H1 (cell line): ENCODE measurements around the gene ITGB8. TPM values are rescaled to one million over a fixed set of nuclear protein-coding genes. Genes with fewer than 3 reads are reported as not detected.

Experiments
- CTCF ChIA-PET: fragments of 300-600 bp; sonication (Branson Sonifier 250); formaldehyde crosslinking; loops from one replicate; lab custom pipeline; 2021; ENCODE audit not compliant: partially characterized antibody; lab: Charles Lee
- POLR2A ChIA-PET: fragments of 300-600 bp; sonication (Branson Sonifier 250); formaldehyde crosslinking; loops from one replicate; lab custom pipeline; 2021; ENCODE audit warnings: inconsistent platforms; ENCODE audit not compliant: partially characterized antibody; lab: Charles Lee
- DNase-seq, 2 experiments: peaks; one replicate each; pipeline versions ENCODE4 v3.0.0 to v3.0.0-alpha.2; 2010 to 2022; ENCODE audit warnings: low spot score in 2 of 2, low read depth in 1 of 2, mixed read lengths in 1 of 2
- FAIRE-seq: peaks from 2 replicates; lab custom pipeline; 2011; peaks lifted over from hg19 to GRCh38; lab: Jason Lieb, UNC
- H2AFZ ChIP-seq: 2 replicates; pipeline ENCODE4 v1.8.1; 2012; ENCODE audit warnings: low read length, inconsistent platforms
- H2AK5ac ChIP-seq: 2 replicates; pipeline ENCODE4 v1.6.1; 2013; ENCODE audit warnings: low read depth, low read length
- H2BK120ac ChIP-seq: replicated peaks from 2 replicates; pipeline ENCODE3; 2013; ENCODE audit warnings: low read depth, low read length, inconsistent platforms
- H2BK12ac ChIP-seq: 2 replicates; pipeline ENCODE4 v1.6.1; 2013; ENCODE audit warnings: low read depth, low read length
- H2BK15ac ChIP-seq: 2 replicates; pipeline ENCODE4 v1.6.1; 2013; ENCODE audit warnings: low read length
- H2BK20ac ChIP-seq: 2 replicates; pipeline ENCODE4 v1.6.1; 2013; ENCODE audit warnings: low read length
- H2BK5ac ChIP-seq: 2 replicates; pipeline ENCODE4 v1.6.1; 2013; ENCODE audit warnings: low read depth, low read length
- H3K14ac ChIP-seq: 2 replicates; pipeline ENCODE4 v1.6.1; 2013; ENCODE audit warnings: inconsistent platforms; ENCODE audit not compliant: insufficient read length
- H3K18ac ChIP-seq: 2 replicates; pipeline ENCODE4 v1.6.1; 2013; ENCODE audit warnings: low read length; ENCODE audit errors: extremely low read depth
- H3K23ac ChIP-seq: 2 replicates; pipeline ENCODE4 v1.6.1; 2013; ENCODE audit warnings: inconsistent platforms; ENCODE audit not compliant: insufficient read length
- H3K23me2 ChIP-seq: 2 replicates; pipeline ENCODE4 v1.6.1; 2013; ENCODE audit warnings: low read depth, low read length
- H3K27ac ChIP-seq: 2 replicates; pipeline ENCODE4 v1.6.1; 2011; ENCODE audit warnings: low read depth, low read length, inconsistent platforms
- H3K27me3 ChIP-seq, 4 experiments: replicated peaks in 1 of 4; 1 replicate in 1 of 4; 2 replicates in 3 of 4; pipeline versions ENCODE4 v1.6.1 to v1.8.1; 2011 to 2013; ENCODE audit warnings: low read length in 3 of 4, mild to moderate bottlenecking in 3 of 4, inconsistent platforms in 2 of 4, mixed read lengths in 2 of 4, moderate library complexity in 1 of 4; ENCODE audit not compliant: control insufficient read depth in 3 of 4, insufficient read depth in 3 of 4; ENCODE audit errors: extremely low read depth in 1 of 4
- H3K36me3 ChIP-seq, 4 experiments: 2 replicates each; pipeline versions ENCODE4 v1.6.1 to v1.8.1; 2011 to 2013; ENCODE audit warnings: mild to moderate bottlenecking in 4 of 4, low read length in 3 of 4, moderate library complexity in 2 of 4, control low read depth in 1 of 4, inconsistent platforms in 1 of 4; ENCODE audit not compliant: insufficient read depth in 4 of 4, control insufficient read depth in 2 of 4
- H3K4ac ChIP-seq: replicated peaks from 2 replicates; pipeline ENCODE3; 2013; ENCODE audit warnings: low read length, low read depth, mixed read lengths, inconsistent platforms; ENCODE audit not compliant: insufficient read length
- H3K4me1 ChIP-seq, 4 experiments: replicated peaks in 1 of 4; 1 replicate in 1 of 4; 2 replicates in 3 of 4; pipeline versions ENCODE4 v1.6.1 to v1.8.1; 2011 to 2013; ENCODE audit warnings: low read length in 3 of 4, inconsistent platforms in 2 of 4, mixed read lengths in 1 of 4; ENCODE audit not compliant: insufficient read depth in 4 of 4, control insufficient read depth in 3 of 4
- H3K4me2 ChIP-seq, 2 experiments: 2 replicates each; pipeline versions ENCODE4 v1.6.1 to v1.8.1; 2011 to 2013; ENCODE audit warnings: low read depth in 2 of 2, low read length in 2 of 2, control low read depth in 1 of 2, inconsistent platforms in 1 of 2, mild to moderate bottlenecking in 1 of 2; ENCODE audit not compliant: insufficient read depth in 1 of 2
- H3K4me3 ChIP-seq, 4 experiments: fragments of 200-600, 300-600 bp in 1 of 4; sonication (generic), shearing (Covaris generic), sonication (Bioruptor Twin) in 1 of 4; 2 replicates each; pipeline versions ENCODE4 v1.5.1 to v1.8.1; 2011 to 2016; ENCODE audit warnings: low read length in 4 of 4, low read depth in 3 of 4, control low read depth in 2 of 4, inconsistent platforms in 2 of 4, mild to moderate bottlenecking in 2 of 4, mixed read lengths in 1 of 4, moderate library complexity in 1 of 4; ENCODE audit not compliant: insufficient read depth in 2 of 4; ENCODE audit errors: extremely low read depth in 1 of 4
- H3K56ac ChIP-seq: replicated peaks from 2 replicates; pipeline ENCODE3; 2013; ENCODE audit warnings: low read depth, mild to moderate bottlenecking, mixed read lengths, low read length, inconsistent platforms; ENCODE audit not compliant: insufficient read length
- H3K79me1 ChIP-seq: 2 replicates; pipeline ENCODE4 v1.6.1; 2013; ENCODE audit warnings: low read depth, low read length, control low read depth
- H3K79me2 ChIP-seq, 2 experiments: 2 replicates each; pipeline versions ENCODE4 v1.6.1 to v1.8.1; 2012 to 2013; ENCODE audit warnings: low read length in 2 of 2, mild to moderate bottlenecking in 2 of 2, inconsistent platforms in 1 of 2; ENCODE audit not compliant: insufficient read depth in 2 of 2, control insufficient read depth in 1 of 2
- H3K9ac ChIP-seq, 4 experiments: replicated peaks in 1 of 4; 1 replicate in 1 of 4; 2 replicates in 3 of 4; pipeline versions ENCODE4 v1.6.1 to v1.8.1; 2011 to 2013; ENCODE audit warnings: low read depth in 3 of 4, low read length in 3 of 4, control low read depth in 2 of 4, mild to moderate bottlenecking in 2 of 4, moderate library complexity in 2 of 4, inconsistent platforms in 1 of 4; ENCODE audit errors: extremely low read depth in 1 of 4
- H3K9me3 ChIP-seq, 2 experiments: 2 replicates each; pipeline versions ENCODE4 v1.6.1 to v1.8.1; 2012 to 2013; ENCODE audit warnings: mild to moderate bottlenecking in 2 of 2, moderate library complexity in 2 of 2, control low read depth in 1 of 2, inconsistent platforms in 1 of 2, low read depth in 1 of 2, low read length in 1 of 2, mixed read lengths in 1 of 2; ENCODE audit not compliant: insufficient read depth in 2 of 2
- H4K20me1 ChIP-seq, 2 experiments: replicated peaks in 1 of 2; 2 replicates each; pipeline versions ENCODE3 to v1.8.1; 2011 to 2013; ENCODE audit warnings: inconsistent platforms in 2 of 2, low read length in 2 of 2, mild to moderate bottlenecking in 1 of 2; ENCODE audit not compliant: insufficient read depth in 2 of 2, control insufficient read depth in 1 of 2
- H4K5ac ChIP-seq: 2 replicates; pipeline ENCODE4 v1.6.1; 2013; ENCODE audit warnings: low read length, low read depth, mixed read lengths, inconsistent platforms; ENCODE audit not compliant: insufficient read length
- H4K8ac ChIP-seq: 2 replicates; pipeline ENCODE4 v1.8.0; 2013; ENCODE audit warnings: mild to moderate bottlenecking, moderate library complexity, low read length, inconsistent platforms; ENCODE audit not compliant: insufficient read depth; ENCODE audit errors: extremely low read depth
- H4K91ac ChIP-seq: replicated peaks from 2 replicates; pipeline ENCODE3; 2013; ENCODE audit warnings: low read length, mixed read lengths, inconsistent platforms; ENCODE audit not compliant: insufficient read length
- CEBPB ChIP-seq: IDR thresholded peaks from 2 replicates; pipeline ENCODE4 v1.6.1; 2012; ENCODE audit warnings: low read depth, low read length
- CTBP2 ChIP-seq: IDR thresholded peaks from 2 replicates; pipeline ENCODE4 v1.7.0; 2011; ENCODE audit warnings: borderline replicate concordance, mild to moderate bottlenecking, moderate library complexity, mixed read lengths, low read length; ENCODE audit not compliant: insufficient read depth, insufficient read length
- PHF8 ChIP-seq: fragments of 200-600 bp; sonication (generic); conservative IDR thresholded peaks from 2 replicates; pipeline ENCODE4 v1.7.1; 2012; ENCODE audit warnings: low read depth, mild to moderate bottlenecking, inconsistent platforms, low read length, moderate library complexity
- RXRA ChIP-seq: IDR thresholded peaks from 2 replicates; pipeline ENCODE4 v1.6.1; 2011; ENCODE audit warnings: low read depth, mild to moderate bottlenecking, low read length, moderate library complexity; ENCODE audit not compliant: insufficient read depth
- SP2 ChIP-seq: IDR thresholded peaks from 2 replicates; pipeline ENCODE4 v1.6.1; 2012; ENCODE audit warnings: mild to moderate bottlenecking, low read length, inconsistent platforms
- TBP ChIP-seq: IDR thresholded peaks from 2 replicates; pipeline ENCODE4 v1.6.1; 2011; ENCODE audit warnings: low read depth, low read length, improper control_type of control experiment
- WGBS, 2 experiments: shearing (Covaris generic) in 1 of 2; methylation state at CpG; one replicate each; pipeline versions ENCODE4 v1.1.6 to v1.1.7; 2013 to 2015; ENCODE audit warnings: low lambda C conversion rate in 2 of 2, mixed read lengths in 2 of 2, inconsistent platforms in 1 of 2, low coverage in 1 of 2, missing lambda C conversion rate in 1 of 2; ENCODE audit not compliant: insufficient replicate concordance in 2 of 2, insufficient coverage in 1 of 2, insufficient read length in 1 of 2; ENCODE audit errors: extremely low coverage in 1 of 2, missing lambda C conversion rate in 1 of 2; 5-methylcytosine and 5-hydroxymethylcytosine counted together
- polyA plus RNA-seq, 7 experiments: library from polyadenylated mRNA; depleted of rRNA in 3 of 7; stranded (reverse) in 5 of 7; unstranded in 2 of 7; fragments of >200 nt in 5 of 7; fragments of 200-250 nt in 2 of 7; gene quantifications; 1 replicate in 5 of 7; 2 replicates in 1 of 7; 4 replicates in 1 of 7; pipeline versions ENCODE4 v1.2.1 to v1.2.3, GENCODE V29; 2011 to 2013; ENCODE audit warnings: missing spikeins in 2 of 7, mixed read lengths in 2 of 7
- total RNA-seq: library from RNA; stranded (reverse); fragmentation: NEBNext Ultra II Directional; extraction: Animal tissue kit (Norgen Biotek cat#: 25700); gene quantifications from 2 replicates; pipeline ENCODE4 v1.2.1, GENCODE V29; 2021

The ITGB8 gene
- total and polyA plus RNA-seq, 2 of the 8 experiments (the other 6 are each of a cell fraction or from before 2014, with no cell fraction given): 1.2 to 3.6 TPM

DNA sequence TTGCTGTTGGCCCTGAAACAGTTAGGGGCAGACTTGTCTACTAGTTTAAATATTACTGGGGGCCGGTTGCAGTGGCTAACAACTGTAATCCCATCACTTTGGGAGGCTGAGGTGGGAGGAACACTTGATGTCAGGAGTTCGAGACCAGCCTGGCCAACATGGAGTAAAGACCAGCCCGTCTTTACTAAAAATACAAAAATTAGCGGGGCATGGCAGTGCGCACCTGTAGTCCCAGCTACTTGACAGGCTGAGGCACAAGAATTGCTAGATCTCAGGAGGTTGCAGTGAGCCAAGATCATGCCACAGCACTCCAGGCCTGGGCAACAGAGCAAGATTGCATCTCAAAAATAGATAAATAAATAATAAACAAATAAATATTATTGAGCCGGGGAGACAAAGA lies 7.6 kb downstream of the ITGB8 start:
- Histone ChIP-seq H3K18ac (no peak overlapping the region), H4K20me1 (no peaks in the 10 kb centered on the region), H3K23me2 (no peaks in the 10 kb centered on the region), H2BK15ac (no peak overlapping the region), H2AK5ac (no peak overlapping the region), H3K4me1 (peaks cover 0 to 9% (median 2%) of the 10 kb centered on the region in 4 experiments; a peak in 5 of 7 replicates), H3K23ac (no peak overlapping the region), H2BK5ac (no peak overlapping the region), H3K9me3 (no peaks in the 10 kb centered on the region), H4K8ac (no peak overlapping the region), H3K36me3 (no peaks in the 10 kb centered on the region), H3K27ac (no peak overlapping the region), H2BK12ac (no peak overlapping the region), H4K91ac (no peak overlapping the region), H2BK20ac (no peak overlapping the region), H3K27me3 (no peaks in the 10 kb centered on the region), H3K9ac (no peak overlapping the region), H3K4me3 (no peak overlapping the region), H3K79me1 (no peaks in the 10 kb centered on the region), H2BK120ac (no peak overlapping the region)
- WGBS, 2 experiments: 93% methylated on average over 6 of the region's 6 CpGs; no CpG with 5 or more reads in 1 of the 2 experiments
- POLR2A ChIA-PET: interaction anchor here (0.7 kb wide), 1 partner anchor 1696 kb away, joined by 3 read pairs; no protein-coding TSS in a partner anchor
- no peak for FAIRE-seq
- CTCF ChIA-PET: interaction anchor here (0.9 to 1.1 kb wide), 2 partner anchors 12 to 355 kb away, joined by 3 read pairs; no protein-coding TSS in a partner anchor
- no peak for TF ChIP-seq PHF8
- no peak for TF ChIP-seq CTBP2
- TF ChIP-seq SP2: no peak
- TF ChIP-seq CEBPB: no peak
- TF ChIP-seq RXRA: no peak
- no peak for TF ChIP-seq TBP
- TF ChIP-seq, all 59 proteins: peak for 0
- Histone ChIP-seq H3K79me2 (no peaks in the 10 kb centered on the region), H3K56ac (no peak overlapping the region), H2AFZ (no peak overlapping the region), H4K5ac (no peak overlapping the region), H3K4ac (no peak overlapping the region), H3K4me2 (no peak overlapping the region), H3K14ac (no peak overlapping the region)
- no peak for DNase-seq
